Posterior cingulate gyrus (tissue), 11 donors: ENCODE measurements around the gene MTHFSD.

Experiments
- DNase-seq, 10 donors: peaks; one replicate each; pipeline versions ENCODE4 v3.0.0 to v3.0.0-alpha.2; 2020 to 2021; ENCODE audit warnings: mixed read lengths in 3 of 10
- intact Hi-C: fragments of 100-400 bp; cut with DNase I; formaldehyde crosslinking; loops from one replicate; pipeline ENCODE4 v1.15.1; 2023

Gene MTHFSD

DNA sequence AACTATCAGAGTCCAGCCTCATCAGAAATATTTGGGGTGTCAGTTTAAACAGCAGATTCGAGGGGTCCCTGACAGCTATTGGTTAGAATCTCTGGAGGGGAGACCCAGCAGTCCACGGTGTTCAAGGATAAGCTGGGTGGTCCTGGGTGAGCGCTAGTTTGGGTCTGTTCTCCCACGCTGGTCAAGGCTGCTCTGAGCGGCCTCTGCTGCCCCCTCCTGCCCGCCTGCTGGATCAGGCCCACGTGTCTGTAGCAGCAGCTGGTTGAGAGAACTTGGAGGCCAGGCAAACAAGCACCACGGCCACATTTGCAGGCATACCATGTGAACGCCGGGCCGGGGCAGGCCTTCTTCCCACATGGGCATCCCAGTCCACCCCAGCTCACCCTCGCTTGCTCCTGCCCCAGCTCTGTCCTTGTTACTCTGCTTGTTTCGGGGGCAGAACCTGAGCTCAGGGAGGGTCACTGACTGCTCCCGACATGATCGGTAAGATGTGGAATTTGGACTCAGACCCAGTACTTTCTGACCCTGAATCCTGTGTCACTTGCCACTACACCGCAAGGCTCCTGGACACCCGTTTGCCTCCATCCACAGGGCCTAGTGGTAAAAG is 37.3 kb downstream of the MTHFSD start:
- intact Hi-C loops = loop anchor here (5.0 kb wide), 1 partner anchor 695 kb away; no protein-coding TSS in a partner anchor

GRCh38 chr16:86517033-86517432 is 38.0 kb downstream of the MTHFSD start:
- intact Hi-C loops = loop anchor here (5.0 kb wide), 1 partner anchor 695 kb away; no protein-coding TSS in a partner anchor
- peak in 1 of 10 donors; percentile 69 for DNase-seq

More for the DNA sequence above, 37.3 kb downstream of the MTHFSD start:
- DNase-seq = peak; percentile 54 to 95 (median 71)

GRCh38 chr16:86516623-86517003 is 38.4 kb downstream of the MTHFSD start:
- peak in 2 of 10 donors; percentile 35 to 63 for DNase-seq
- intact Hi-C loops = loop anchor here (5.0 kb wide), 1 partner anchor 694 kb away; no protein-coding TSS in a partner anchor

DNA sequence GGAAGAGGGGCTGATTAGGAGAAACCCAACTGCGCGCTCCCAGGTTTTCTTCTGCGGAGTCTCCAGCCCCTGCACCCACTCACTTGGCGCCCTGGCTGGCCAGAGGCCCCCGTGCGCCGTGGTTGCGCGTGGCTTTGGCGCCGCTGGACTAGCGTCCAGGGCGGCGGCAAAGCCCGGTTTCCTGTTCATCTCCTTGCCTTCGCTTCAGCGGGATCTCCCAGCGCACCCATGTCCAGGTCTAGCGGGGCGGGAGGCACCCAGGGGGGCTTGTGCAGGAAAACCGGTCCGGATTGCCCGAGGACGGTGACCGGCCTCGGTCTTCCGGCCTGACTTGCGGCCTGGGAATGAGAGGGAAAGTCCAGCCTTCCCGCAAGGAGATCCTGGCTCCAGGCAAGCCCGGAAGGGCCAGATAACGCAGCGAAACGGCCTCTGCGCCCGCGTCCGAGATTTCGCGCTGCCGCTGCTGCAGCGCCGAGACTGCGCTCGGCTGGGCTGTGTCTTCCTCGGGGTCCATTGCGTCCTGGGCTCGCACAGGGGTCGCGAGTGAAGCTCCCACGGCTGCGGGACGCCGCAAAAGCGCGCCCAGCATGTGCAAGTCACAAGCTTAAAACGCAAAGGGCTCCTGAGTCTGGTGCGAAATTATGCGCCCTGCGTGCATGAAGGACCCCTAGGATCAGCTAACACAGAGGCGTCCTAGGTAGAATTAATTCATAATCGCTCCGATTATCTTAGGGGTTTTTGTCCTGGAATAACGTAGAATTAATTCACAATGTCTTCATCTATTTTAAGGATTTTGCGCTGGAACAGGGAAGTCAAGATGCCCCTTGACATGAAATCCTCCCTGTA is 39.0 kb downstream of the MTHFSD start:
- DNase-seq = peak in 2 of 10 donors; percentile 26 to 62
- intact Hi-C loops = loop anchor here (5.0 kb wide), 1 partner anchor 694 kb away; no protein-coding TSS in a partner anchor

- peak in 1 of 10 donors; percentile 6 for DNase-seq
- intact Hi-C loops = loop anchor here (5.0 kb wide), 1 partner anchor 693 kb away; no protein-coding TSS in a partner anchor
Measured at GRCh38 chr16:86515413-86515776, 39.6 kb downstream of the MTHFSD start.

- intact Hi-C loops = loop anchor here (5.0 kb wide), 1 partner anchor 692 kb away; no protein-coding TSS in a partner anchor
- peak in 1 of 10 donors; percentile 14 for DNase-seq
Measured at GRCh38 chr16:86514481-86515376, 40.3 kb downstream of the MTHFSD start.

DNA sequence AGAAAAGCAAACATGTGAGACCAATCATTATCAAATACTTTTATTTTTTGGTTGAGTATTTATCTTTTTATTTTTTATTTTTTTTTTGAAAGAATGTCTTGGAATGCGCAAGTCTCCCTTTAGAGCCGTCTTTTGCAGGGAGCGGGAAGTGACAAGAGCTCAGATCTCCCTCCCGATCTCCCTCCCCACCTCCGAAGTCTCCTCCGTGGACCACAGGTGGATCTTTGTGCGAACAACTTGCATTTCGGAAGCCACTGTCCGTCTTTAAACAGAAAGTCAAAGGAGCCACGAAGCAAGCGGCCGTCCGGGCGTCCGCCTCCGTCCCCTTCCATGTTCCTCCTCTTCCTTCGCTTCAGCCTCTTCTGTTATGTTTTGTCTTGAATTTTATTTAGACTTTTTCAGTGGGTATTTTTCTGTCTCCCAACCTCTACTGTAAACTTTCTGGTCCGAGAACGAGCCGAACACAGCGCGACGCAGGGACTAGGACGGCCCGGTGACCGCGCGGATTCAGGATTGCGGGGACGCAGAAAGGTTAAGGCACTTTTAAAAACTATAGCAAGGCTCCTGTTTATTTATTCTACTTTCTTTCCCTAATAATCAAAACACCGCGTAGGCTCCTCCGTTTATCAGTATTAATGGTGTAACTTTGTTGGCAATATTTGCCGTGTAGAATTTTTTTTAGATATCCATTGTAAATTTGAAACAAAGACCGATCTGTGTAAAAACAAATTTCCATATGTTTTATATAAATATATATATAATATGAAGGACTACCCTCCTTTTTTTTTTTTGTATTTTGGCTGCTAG is 41.4 kb downstream of the MTHFSD start:
- peak in 1 of 10 donors; percentile 47 for DNase-seq
- intact Hi-C loops = no loop called here

- intact Hi-C loops = no loop called here
- peak in 1 of 10 donors; percentile 37 for DNase-seq
Measured at GRCh38 chr16:86512860-86513470, 42.1 kb downstream of the MTHFSD start.

DNA sequence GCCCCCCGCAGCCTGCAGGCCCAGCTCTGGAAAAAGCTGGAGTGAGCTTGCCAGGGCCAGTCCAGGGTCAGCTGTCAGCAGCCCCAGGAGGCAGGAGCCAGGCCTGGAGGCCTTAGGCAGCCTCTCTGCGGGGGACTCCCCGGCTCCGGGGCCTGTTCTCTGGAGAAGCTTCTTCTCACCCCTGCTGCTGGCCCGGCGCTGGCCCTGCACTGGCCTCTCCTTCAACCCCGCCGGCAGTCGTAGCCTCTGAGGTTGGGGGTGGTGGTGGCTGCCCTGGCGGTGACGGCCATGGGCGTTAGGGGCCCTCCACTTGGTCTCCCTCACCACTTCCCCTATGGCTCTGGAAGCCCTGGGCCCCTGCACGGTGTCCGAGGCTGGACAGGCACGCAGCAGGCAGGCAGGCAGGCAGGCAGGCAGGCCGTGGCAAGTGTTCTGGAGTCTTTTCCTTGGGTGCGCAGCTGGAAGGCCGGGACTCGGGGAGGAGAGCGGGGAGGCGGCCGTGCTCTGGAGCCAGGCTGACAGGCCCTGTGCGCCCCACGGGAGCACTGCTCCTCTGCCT is 42.7 kb downstream of the MTHFSD start:
- intact Hi-C loops = no loop called here
- peak in 2 of 10 donors; percentile 55 for DNase-seq

DNA sequence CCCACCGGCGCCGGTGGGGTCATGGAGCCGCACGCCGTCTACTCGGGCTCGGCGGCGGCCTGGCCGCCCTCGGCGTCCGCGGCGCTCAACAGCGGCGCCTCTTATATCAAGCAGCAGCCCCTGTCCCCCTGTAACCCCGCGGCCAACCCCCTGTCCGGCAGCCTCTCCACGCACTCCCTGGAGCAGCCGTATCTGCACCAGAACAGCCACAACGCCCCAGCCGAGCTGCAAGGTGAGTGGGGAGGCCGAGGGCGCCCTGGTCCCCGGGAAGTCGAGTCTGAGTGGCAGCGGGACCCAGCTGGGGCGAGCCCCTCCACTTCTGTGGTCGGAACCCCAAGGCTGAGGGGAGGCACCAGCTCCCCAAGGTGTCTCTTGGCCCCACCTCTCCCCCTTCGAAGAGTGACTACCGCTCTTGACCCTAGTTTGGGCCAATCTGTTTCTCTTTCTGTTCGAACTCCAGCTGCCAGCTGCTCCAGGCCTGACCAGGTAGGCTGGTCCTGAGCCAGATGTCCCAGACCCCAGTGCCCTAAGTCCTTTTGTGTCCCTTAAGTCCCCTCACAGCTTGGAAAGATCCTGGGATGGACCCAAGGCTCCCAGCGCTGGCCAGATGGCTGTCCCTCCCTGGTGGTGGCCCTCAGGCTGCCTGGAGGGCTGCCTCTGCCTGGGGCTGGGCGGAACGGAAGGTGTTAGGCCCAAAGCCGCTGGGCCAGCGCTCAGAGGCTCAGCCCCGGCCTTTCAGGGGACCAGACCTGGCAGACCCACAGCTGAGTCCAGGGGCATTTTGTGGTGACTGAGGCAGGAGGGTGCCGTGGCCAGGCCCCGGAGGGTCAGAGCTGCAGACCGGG is 43.5 kb downstream of the MTHFSD start:
- DNase-seq = peak in 1 of 10 donors; percentile 53
- intact Hi-C loops = no loop called here

DNA sequence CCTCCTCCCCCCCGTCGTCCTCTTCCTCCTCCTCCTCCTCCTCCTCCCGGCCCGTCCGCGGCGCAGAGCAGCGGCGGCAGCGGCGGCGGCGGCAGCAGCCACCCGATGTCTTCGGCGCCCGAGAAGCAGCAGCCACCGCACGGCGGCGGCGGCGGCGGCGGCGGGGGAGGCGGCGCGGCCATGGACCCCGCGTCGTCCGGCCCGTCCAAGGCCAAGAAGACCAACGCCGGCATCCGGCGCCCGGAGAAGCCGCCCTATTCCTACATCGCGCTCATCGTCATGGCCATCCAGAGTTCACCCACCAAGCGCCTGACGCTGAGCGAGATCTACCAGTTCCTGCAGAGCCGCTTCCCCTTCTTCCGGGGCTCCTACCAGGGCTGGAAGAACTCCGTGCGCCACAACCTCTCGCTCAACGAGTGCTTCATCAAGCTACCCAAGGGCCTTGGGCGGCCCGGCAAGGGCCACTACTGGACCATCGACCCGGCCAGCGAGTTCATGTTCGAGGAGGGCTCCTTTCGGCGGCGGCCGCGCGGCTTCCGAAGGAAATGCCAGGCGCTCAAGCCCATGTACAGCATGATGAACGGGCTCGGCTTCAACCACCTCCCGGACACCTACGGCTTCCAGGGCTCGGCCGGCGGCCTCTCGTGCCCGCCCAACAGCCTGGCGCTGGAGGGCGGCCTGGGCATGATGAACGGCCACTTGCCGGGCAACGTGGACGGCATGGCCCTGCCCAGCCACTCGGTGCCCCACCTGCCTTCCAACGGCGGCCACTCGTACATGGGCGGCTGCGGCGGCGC is 44.4 kb downstream of the MTHFSD start, which contains the start of gene FOXF1:
TSS of gene FOXF1 (plus strand) at position 63 of the 797 bp plus-strand sequence. CDS start at position 106, 43 bp downstream.
- DNase-seq = peak in 1 of 10 donors; percentile 69
- intact Hi-C loops = no loop called here

DNA sequence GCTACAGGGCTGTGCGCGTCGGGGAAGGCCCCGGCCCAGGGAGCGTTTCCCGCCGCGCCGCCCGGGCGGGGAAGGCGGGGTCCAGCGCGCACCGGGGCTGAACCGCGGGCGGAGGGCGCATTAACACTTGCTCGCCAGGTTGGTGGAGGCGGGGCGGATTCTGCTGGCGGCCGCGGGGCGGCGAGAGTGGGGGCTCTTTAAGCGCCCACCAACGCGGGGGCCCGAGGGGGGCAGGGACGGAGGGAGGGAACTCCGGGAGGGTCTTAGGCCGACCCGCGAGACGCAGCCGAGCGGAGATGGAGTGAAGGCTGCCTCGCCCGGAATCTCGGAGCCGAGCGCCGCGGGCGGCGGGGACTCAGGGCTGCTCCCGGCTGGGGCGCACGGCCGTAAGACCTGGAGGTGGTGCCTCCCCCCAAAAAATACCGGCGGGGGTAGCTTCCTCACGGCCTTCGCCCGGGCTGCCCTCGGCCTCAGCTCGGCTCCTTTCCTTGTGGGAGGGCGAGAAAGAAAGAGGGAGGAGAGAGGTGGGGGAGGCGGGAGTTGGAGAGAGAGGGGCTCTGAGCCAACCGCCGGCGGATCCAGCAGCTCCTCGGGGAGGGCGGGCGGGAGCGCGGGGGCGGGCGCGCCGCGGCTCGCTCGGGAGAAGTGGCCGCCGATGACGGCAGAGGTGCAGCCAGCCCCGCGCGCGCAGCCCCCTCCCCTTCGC is 45.1 kb downstream of the MTHFSD start:
- intact Hi-C loops = no loop called here
- DNase-seq = peak in 1 of 10 donors; percentile 57

DNA sequence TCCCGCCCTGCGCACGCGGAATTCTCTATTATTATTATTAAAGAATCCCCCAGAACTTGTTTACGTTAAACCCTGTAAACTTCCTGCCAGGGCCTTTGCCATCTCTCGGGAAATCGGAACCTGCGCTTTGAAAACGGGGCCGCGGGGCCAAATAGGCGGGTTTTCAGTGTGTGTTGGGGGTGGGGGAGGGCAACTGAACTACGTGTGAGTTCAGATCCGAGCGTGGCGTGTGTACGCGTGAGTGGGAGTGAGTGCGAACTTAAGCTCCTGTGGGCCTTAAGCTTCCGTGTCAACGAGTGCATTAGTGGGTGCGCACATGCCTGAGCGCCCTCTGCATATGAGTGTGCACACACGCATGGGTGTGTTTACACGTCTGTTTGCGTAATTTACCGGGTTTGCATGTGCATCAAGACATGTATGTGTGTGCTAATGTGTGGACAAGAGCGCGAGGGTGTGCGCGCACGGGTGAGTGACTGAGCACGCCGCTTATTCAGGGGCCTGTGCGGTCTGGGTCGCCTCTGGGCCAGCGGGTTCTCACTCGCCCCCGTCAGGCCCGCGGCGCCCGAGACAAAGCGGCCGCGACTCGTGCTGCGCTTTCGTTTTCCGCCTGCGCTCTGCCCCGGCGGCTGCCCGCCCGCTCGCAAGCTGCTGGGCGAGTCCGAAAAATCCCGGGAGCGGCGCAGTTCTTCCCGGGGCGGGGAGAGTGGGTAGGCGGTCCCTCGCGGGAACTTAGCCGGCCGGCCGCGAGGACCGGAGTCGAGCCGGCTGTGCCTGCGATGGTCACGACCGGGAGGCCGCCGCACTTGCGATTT is 45.9 kb downstream of the MTHFSD start:
- peak in 2 of 10 donors; percentile 57 to 85 for DNase-seq
- intact Hi-C loops = no loop called here

DNA sequence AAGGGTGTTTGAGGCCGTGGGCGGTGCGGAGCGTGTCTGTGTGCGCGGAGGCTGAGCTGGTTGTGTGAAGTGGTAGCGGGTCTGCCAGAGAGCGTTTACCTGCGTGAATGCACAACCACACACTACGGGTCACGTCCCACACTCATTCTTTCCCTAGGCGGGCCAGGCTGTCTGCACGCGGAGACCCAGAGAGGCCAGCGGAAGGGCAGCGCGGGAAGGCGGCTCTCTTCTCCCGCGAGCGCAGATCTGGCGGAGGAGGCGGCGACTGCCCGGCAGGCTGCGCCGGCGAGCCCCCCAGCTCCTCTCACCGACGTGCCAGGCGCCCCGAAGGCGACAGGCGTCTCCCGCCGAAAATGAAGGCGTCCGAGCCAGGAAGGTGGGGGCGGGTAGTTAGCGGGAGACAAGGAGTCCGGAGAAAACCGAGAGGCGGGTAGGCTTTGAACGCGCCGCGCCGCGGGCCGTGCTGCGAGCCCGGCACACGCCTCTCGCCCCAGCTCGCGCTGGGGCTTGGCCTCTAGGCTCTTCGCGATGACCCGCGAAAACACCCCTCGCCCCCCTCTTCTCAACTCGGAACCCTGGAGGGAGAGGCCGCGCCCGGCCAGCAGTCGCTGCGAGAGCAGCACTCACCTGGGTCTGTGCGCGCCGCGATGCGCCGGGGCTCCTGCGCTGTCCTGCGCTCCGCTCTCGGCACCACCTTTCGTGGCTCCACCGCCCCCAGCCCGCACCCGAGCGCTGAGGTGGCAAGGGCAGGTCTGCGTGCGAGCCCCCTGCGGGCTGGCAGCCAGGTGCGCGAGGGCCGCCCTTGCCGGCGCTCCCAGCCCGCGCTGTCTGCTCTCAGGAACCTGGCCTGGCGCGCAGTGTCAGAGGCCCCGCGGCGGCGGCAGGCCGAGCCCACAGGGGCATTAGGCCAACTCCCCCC is 46.7 kb downstream of the MTHFSD start:
- intact Hi-C loops = no loop called here
- peak in 1 of 10 donors; percentile 51 for DNase-seq
